DOHH2 (cell line): ENCODE results near the gene FBN3.

Experiments
- H3F3A ChIP-seq: fragments of 200-600 bp; sonication (generic), shearing (Covaris generic); 2 replicates; pipeline ENCODE4 v1.6.0; 2016; ENCODE audit warnings: antibody characterized with exemption, mild to moderate bottlenecking; ENCODE audit not compliant: control insufficient read depth, insufficient read depth
- H3K27ac ChIP-seq: fragments of 200-600 bp; sonication (generic); 2 replicates; pipeline ENCODE4 v1.5.1; 2014; ENCODE audit warnings: low read depth, mild to moderate bottlenecking, low read length, moderate library complexity
- H3K27me3 ChIP-seq: fragments of 200-600 bp; sonication (generic); 2 replicates; pipeline ENCODE4 v1.6.1; 2014; ENCODE audit warnings: mild to moderate bottlenecking, low read length, mixed read lengths; ENCODE audit not compliant: control insufficient read depth
- H3K36me3 ChIP-seq: fragments of 200-600 bp; sonication (generic); 2 replicates; pipeline ENCODE4 v1.6.1; 2014; ENCODE audit warnings: mild to moderate bottlenecking, low read length, moderate library complexity, mixed read lengths; ENCODE audit not compliant: control insufficient read depth
- H3K4me1 ChIP-seq: fragments of 200-600 bp; sonication (generic); 2 replicates; pipeline ENCODE4 v1.6.1; 2014; ENCODE audit warnings: mild to moderate bottlenecking, low read length, mixed read lengths; ENCODE audit not compliant: control insufficient read depth
- H3K4me2 ChIP-seq: fragments of 200-600 bp; sonication (generic); 2 replicates; pipeline ENCODE4 v1.6.0; 2014; ENCODE audit warnings: mild to moderate bottlenecking, low read length, moderate library complexity
- H3K4me3 ChIP-seq: fragments of 200-600 bp; sonication (generic); 2 replicates; pipeline ENCODE4 v1.5.1; 2014; ENCODE audit warnings: mild to moderate bottlenecking, low read length, mixed read lengths
- H3K79me2 ChIP-seq: fragments of 200-600 bp; sonication (generic); 2 replicates; pipeline ENCODE4 v1.6.1; 2014; ENCODE audit warnings: mild to moderate bottlenecking, low read length, mixed read lengths; ENCODE audit not compliant: control insufficient read depth
- H3K9me2 ChIP-seq: fragments of 200-600 bp; sonication (generic); replicated peaks from 2 replicates; pipeline ENCODE4 v1.6.1; 2014; ENCODE audit warnings: mild to moderate bottlenecking, low read length, mixed read lengths; ENCODE audit not compliant: control insufficient read depth
- H3K9me3 ChIP-seq: fragments of 200-600 bp; sonication (generic); 2 replicates; pipeline ENCODE4 v1.6.1; 2014; ENCODE audit warnings: antibody characterized with exemption, low read length, mixed read lengths; ENCODE audit not compliant: control insufficient read depth, insufficient read depth
- H4K20me1 ChIP-seq: fragments of 200-600 bp; sonication (generic); 2 replicates; pipeline ENCODE4 v1.6.0; 2014; ENCODE audit warnings: low read depth, mild to moderate bottlenecking, antibody characterized with exemption, low read length, moderate library complexity; ENCODE audit not compliant: control insufficient read depth, insufficient read depth
- CTCF ChIP-seq: fragments of 200-600 bp; sonication (generic); IDR thresholded peaks from one replicate; pipeline ENCODE4 v1.5.1; 2014; ENCODE audit warnings: antibody characterized with exemption, mild to moderate bottlenecking, low read depth, low read length; ENCODE audit not compliant: poor library complexity, severe bottlenecking
- EZH2phosphoT487 ChIP-seq: fragments of 200-600 bp; sonication (generic); IDR thresholded peaks from 2 replicates; pipeline ENCODE4 v1.6.1; 2017; ENCODE audit warnings: borderline replicate concordance, mild to moderate bottlenecking, antibody characterized with exemption, low read length, moderate library complexity, mixed read lengths

The FBN3 gene

GRCh38 chr19:8095354-8095886 lies 54.0 kb downstream of the FBN3 start:
- Histone ChIP-seq H3K4me2 (no peak overlapping the region), H3K9me3 (peaks cover 30% of the 10 kb centered on the region), H3K27me3 (no peaks in the 10 kb centered on the region), H3K36me3 (no peaks in the 10 kb centered on the region), H4K20me1 (no peaks in the 10 kb centered on the region), H3K9me2 (no peaks in the 10 kb centered on the region), H3F3A (no peaks in the 10 kb centered on the region), H3K79me2 (no peaks in the 10 kb centered on the region), H3K4me3 (no peak overlapping the region), H3K4me1 (no peaks in the 10 kb centered on the region), H3K27ac (no peak overlapping the region)
- no peak for TF ChIP-seq CTCF
- no peak for TF ChIP-seq EZH2phosphoT487

GRCh38 chr19:8094336-8094735 lies 55.1 kb downstream of the FBN3 start:
- Histone ChIP-seq H3K4me3 (no peak overlapping the region), H3K9me2 (no peaks in the 10 kb centered on the region), H3K9me3 (peaks cover 36% of the 10 kb centered on the region), H3K4me2 (no peak overlapping the region), H3K36me3 (no peaks in the 10 kb centered on the region), H3K27me3 (no peaks in the 10 kb centered on the region), H3K27ac (no peak overlapping the region), H3F3A (no peaks in the 10 kb centered on the region), H3K4me1 (no peaks in the 10 kb centered on the region), H3K79me2 (no peaks in the 10 kb centered on the region), H4K20me1 (no peaks in the 10 kb centered on the region)
- no peak for TF ChIP-seq EZH2phosphoT487
- no peak for TF ChIP-seq CTCF

- no peaks in the 10 kb centered on the region for H3K9me2 ChIP-seq
- H3K27me3 ChIP-seq: no peaks in the 10 kb centered on the region
- no peaks in the 10 kb centered on the region for H4K20me1 ChIP-seq
- no peaks in the 10 kb centered on the region for H3K79me2 ChIP-seq
- TF ChIP-seq CTCF (no peak), EZH2phosphoT487 (no peak)
- no peaks in the 10 kb centered on the region for H3F3A ChIP-seq
- no peak overlapping the region for H3K4me2 ChIP-seq
- no peaks in the 10 kb centered on the region for H3K36me3 ChIP-seq
- no peak overlapping the region for H3K27ac ChIP-seq
- no peaks in the 10 kb centered on the region for H3K4me1 ChIP-seq
- H3K9me3 ChIP-seq: peaks cover 40% of the 10 kb centered on the region
- no peak overlapping the region for H3K4me3 ChIP-seq
Measured at GRCh38 chr19:8093740-8094139, 55.7 kb downstream of the FBN3 start.
